GM10266 (cell line): Measurements from ENCODE around the gene SPOCD1.

ENCODE experiments used
- DNase-seq: peaks from one replicate; pipeline ENCODE4 v3.0.0; 2012; ENCODE audit errors: extremely low spot score
- TF ChIP-seq, protein P1 (sequence below): IDR thresholded peaks from 2 replicates; pipeline ENCODE4 v1.5.1; 2012; ENCODE audit warnings: mild to moderate bottlenecking, low read depth; ENCODE audit not compliant: control insufficient read depth, insufficient read depth; ENCODE audit errors: missing control alignments

SPOCD1 gene

DNA sequence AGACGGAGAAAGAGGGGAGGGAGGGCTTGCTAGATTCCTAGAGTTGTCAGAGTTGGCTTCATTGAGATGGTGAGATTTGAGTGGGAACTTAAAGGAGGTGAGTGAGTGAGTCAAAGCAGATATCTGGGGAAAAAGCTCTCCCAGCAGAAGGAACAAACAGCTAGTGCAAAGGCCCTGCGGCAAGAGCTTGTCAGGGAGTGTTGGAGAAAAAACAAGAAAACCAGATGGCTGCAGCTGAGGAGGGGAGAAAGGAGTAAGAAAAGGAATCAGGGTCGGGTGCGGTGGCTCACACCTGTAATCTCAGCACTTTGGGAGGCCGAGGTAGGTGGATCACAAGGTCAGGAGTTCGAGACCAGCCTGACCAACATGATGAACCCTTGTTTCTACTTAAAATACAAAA is 40.3 kb upstream of the SPOCD1 start:
- TF ChIP-seq, protein P1, sequence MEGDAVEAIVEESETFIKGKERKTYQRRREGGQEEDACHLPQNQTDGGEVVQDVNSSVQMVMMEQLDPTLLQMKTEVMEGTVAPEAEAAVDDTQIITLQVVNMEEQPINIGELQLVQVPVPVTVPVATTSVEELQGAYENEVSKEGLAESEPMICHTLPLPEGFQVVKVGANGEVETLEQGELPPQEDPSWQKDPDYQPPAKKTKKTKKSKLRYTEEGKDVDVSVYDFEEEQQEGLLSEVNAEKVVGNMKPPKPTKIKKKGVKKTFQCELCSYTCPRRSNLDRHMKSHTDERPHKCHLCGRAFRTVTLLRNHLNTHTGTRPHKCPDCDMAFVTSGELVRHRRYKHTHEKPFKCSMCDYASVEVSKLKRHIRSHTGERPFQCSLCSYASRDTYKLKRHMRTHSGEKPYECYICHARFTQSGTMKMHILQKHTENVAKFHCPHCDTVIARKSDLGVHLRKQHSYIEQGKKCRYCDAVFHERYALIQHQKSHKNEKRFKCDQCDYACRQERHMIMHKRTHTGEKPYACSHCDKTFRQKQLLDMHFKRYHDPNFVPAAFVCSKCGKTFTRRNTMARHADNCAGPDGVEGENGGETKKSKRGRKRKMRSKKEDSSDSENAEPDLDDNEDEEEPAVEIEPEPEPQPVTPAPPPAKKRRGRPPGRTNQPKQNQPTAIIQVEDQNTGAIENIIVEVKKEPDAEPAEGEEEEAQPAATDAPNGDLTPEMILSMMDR, result no peak
- no peak for DNase-seq

DNA sequence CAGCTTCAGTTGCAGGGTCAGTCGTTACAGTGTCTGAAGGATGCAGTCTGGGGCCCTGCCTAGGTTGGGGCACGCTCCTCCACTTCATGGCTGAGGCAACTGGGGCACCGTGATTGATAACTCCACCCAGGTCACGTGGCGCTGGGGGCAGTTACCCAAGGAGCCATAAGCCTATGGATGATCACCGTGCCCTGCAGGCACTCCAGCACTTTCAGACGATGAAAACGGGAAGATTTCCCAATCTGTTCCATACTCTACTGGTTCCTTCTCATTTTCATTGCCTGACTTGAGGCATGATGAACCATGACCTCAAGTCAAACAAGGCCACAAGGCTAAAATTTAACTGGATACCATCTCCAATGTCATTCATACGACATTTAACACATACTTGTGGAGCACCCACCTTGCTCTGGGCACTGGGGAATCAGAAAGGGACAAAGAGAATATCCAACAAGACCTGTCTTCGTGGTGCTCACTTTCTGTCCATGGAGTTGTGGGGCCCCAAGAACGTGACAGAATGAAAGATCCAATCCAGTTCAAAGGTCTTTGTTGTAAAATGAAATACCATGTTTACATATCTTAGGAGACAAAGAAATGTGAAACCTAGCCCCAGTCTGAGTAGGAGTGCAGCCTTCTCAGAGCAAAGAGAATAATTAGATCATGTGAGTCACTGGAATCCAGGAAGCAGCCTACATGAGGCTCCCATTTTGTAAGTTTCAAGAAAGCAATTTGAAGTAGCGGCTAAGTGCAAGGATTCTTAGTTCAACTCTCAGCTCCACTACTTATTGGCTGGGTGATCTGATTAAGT is 39.4 kb upstream of the SPOCD1 start:
- TF ChIP-seq, protein P1, result no peak
- no peak for DNase-seq

DNA sequence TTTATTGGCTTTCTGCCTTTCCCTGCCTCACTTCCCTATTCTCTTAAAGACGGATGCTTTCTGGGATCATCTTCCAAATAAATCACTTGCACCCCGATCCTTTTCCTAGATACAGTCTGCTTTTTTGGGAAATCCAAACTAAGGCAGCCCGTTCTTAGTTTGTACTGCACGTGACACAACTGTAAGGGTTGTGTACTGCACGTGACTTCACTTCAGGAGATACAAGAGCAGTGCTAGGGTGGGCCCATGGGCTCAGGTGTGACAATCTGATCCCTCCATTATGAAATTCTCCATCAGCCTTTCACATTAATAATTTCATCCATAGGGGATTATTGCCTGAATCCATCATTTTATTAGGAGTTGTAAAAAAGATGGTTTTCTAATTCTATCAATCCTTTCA is 33.8 kb upstream of the SPOCD1 start:
- TF ChIP-seq, protein P1, result no peak
- DNase-seq, result no peak

DNA sequence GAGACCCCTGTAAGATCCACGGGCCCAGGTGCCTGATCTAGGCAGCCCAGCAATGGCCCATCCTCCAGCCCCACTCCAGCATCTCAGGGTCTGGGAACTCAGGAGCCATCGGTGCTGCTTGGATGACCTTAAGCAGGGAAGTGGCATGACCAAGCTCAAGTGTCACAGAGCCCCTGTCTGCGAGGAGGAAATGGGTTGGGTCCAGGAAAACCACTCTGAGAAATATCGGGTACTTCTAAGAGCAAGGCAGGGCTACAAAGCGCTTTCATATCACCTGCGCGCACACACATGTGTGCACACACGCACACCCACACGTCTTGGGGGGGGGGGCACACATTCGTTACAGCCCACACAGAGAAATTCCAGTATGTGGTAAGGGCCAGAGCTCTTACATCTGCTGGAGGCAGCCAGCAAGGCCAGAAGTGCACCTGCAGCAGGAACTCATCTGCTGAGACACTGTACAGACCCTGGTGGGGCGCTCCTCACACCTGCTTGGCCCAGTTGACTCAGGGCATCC is 32.6 kb upstream of the SPOCD1 start:
- TF ChIP-seq, protein P1, result no peak
- no peak for DNase-seq

DNA sequence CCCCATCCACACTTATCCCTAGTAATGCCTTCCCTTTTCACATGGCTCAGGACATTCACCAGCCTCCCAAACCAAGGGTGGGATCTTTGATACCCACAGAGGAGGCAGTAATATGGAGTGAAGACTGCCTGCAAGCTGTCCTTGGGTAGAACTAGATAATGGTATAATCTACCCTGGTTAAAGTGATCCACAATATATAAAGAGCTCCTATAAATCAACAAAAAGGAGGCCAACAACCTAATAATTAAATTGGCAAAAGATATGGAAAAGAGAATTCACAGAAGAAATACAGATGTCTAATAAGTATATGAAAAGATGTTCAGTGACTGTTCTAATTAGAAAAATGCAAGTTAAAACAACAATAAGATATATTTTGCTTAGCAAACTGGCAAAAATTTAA is 30.7 kb upstream of the SPOCD1 start:
- TF ChIP-seq, protein P1, result no peak
- no peak for DNase-seq

DNA sequence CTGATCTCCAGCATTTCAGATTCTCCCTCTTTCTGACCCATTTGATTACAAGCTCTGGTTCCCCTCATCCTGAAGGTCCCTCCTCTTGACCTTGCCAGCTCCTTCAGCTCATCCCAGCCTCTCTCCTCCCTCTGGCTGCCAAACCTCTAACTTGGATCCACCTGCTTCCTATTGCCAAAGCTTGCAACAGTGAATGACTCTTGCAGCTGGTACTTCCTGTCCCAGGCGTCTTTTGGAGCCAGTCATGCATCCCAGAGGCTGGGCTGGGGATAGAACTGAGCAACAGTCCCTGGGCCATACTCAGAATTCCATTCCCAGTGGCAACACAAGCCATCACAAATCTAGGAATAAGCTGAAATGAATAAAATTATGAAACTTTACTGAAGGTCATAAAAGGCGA is 27.7 kb upstream of the SPOCD1 start:
- DNase-seq, result no peak
- TF ChIP-seq, protein P1, result no peak

DNA sequence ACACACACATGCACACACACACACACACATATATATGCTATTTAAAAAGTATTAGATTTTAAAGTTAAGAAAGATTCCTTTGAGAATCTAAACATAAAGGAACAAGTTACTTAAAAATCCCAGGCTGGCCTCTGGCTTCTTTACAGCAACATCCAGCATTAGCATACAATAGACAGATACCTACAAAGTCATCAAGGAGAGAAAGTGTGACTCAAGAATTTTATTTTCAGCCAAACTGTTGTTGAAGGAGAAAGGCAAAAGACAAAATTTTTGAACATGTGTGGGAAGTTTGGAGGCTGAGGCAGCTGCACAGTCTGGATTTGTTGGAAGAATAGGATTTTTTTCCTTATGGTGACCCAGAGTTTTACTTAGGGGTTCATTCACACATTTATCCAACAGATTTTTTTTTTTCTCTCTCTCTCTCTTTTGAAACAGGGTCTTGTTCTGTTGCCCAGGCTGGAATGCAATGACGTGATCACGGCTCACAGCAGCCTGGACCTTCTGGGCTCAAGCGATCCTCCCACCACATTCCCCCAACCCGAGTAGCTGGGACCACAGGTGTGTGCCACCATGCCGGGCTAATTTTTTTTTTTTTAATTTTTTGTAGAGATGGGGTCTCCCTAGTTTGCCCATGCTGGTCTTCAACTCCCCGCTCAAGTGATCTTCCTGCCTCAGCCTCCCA is 24.0 kb upstream of the SPOCD1 start:
- DNase-seq, result no peak
- TF ChIP-seq, protein P1, result no peak
